Measurements from ENCODE around the gene L3HYPDH.

L3HYPDH gene

GRCh38 chr14:59425322-59425935 lies 58.8 kb downstream of the L3HYPDH start:
- H3K4me3 ChIP-seq (ENCODE audit: low read depth, low read length) = no peak overlapping the region
- DNase-seq (ENCODE audit: low read depth, low spot score) = no peak
- no peak for TF ChIP-seq CTCF (IDR thresholded peaks at IDR 0.05; ENCODE audit: low read depth, low read length)
- in situ Hi-C loops (cut with HindIII; ENCODE audit: low sequenced_read_pairs) = no loop called here

- in situ Hi-C loops (cut with HindIII; ENCODE audit: low sequenced_read_pairs) = no loop called here
- no peak for TF ChIP-seq CTCF (IDR thresholded peaks at IDR 0.05; ENCODE audit: low read depth, low read length)
- no peak for DNase-seq (ENCODE audit: low read depth, low spot score)
- no peak overlapping the region for H3K4me3 ChIP-seq (ENCODE audit: low read depth, low read length)
Observed at GRCh38 chr14:59424341-59425071, 59.7 kb downstream of the L3HYPDH start.
